Liver (tissue), 3 donors: ENCODE measurements around the gene BRAF.

Experiments
- CTCF ChIP-seq: fragments of 150-350 bp; IDR thresholded peaks from 2 replicates; pipeline ENCODE4 v1.5.1; 2017; ENCODE audit warnings: improper control_type of control experiment, low read depth, low read length; ENCODE audit not compliant: missing input control
- RXRA ChIP-seq, 2 donors: IDR thresholded peaks; 2 replicates each; pipeline ENCODE4 v1.6.1; 2017 to 2018; ENCODE audit warnings: antibody characterized with exemption in 2 of 2, mild to moderate bottlenecking in 1 of 2
- donor health status: healthy.
- donor health status: healthy.

- TF ChIP-seq CTCF: no peak
- TF ChIP-seq RXRA (IDR thresholded peaks at IDR 0.05): no peak
These were observed 114.3 kb downstream of the BRAF start for GRCh38 chr7:140810385-140810784.
